B cell (primary cell): ENCODE measurements around the gene CFAP221.

Source experiments
- CTCF ChIP-seq: fragments of 200-600 bp; IDR thresholded peaks from one replicate; pipeline ENCODE4 v1.8.0; 2022; ENCODE audit warnings: antibody characterized with exemption, mild to moderate bottlenecking
- EZH2 ChIP-seq: IDR thresholded peaks from 2 replicates; pipeline ENCODE4 v1.6.1; 2012; ENCODE audit warnings: borderline replicate concordance, low read depth, mild to moderate bottlenecking, moderate library complexity, low read length; ENCODE audit not compliant: insufficient read depth, poor library complexity, severe bottlenecking

- TF ChIP-seq CTCF (no peak), EZH2 (no peak)
Measured at GRCh38 chr2:119692954-119693353, 148.7 kb downstream of the CFAP221 start.
